Ovary (tissue), 9 donors: ENCODE results near the gene COL5A1. TPM values are rescaled to one million over a fixed set of nuclear protein-coding genes. Genes with fewer than 3 reads are reported as not detected.

Experiments used
- DNase-seq, 5 donors: peaks; one replicate each; pipeline ENCODE4 v3.0.0-alpha.2; 2019 to 2020
- H3K27ac ChIP-seq, 2 donors: fragments of 200-600 bp; one replicate each; pipeline versions ENCODE4 v1.5.1 to v1.8.0; 2019 to 2022
- H3K27me3 ChIP-seq: fragments of 200-600 bp; one replicate; pipeline ENCODE4 v1.8.0; 2022
- H3K36me3 ChIP-seq: fragments of 200-600 bp; sonication (generic); one replicate; pipeline ENCODE4 v1.5.1; 2019
- H3K4me1 ChIP-seq: one replicate; pipeline ENCODE4 v1.8.1; 2013; ENCODE audit warnings: mild to moderate bottlenecking, moderate library complexity; ENCODE audit not compliant: insufficient read depth
- H3K4me3 ChIP-seq: fragments of 200-600 bp; sonication (generic); one replicate; pipeline ENCODE4 v1.5.1; 2017
- H3K9me3 ChIP-seq, 2 donors: fragments of 200-600 bp in 1 of 2; sonication (generic) in 1 of 2; one replicate each; pipeline versions ENCODE4 v1.5.1 to v1.8.1; 2013 to 2019; ENCODE audit warnings: mild to moderate bottlenecking in 1 of 2, moderate library complexity in 1 of 2
- EP300 ChIP-seq: sonication (generic); formaldehyde crosslinking; IDR thresholded peaks from one replicate; pipeline ENCODE4 v1.6.1; 2017; ENCODE audit warnings: antibody characterized with exemption
- POLR2A ChIP-seq: fragments of 450-650 bp; IDR thresholded peaks from one replicate; pipeline ENCODE4 v1.6.1; 2017; ENCODE audit warnings: antibody characterized with exemption, mild to moderate bottlenecking, moderate library complexity
- WGBS, 3 donors: extraction: QIAGEN DNeasy Blood & Tissue Kit in 1 of 3; methylation state at CpG; one replicate each; pipeline versions ENCODE4 v1.1.5 to v1.1.7; 2013 to 2017; 5-methylcytosine and 5-hydroxymethylcytosine counted together
- intact Hi-C, 4 donors: fragments of 100-400 bp; cut with DNase I; formaldehyde crosslinking; loops; one replicate each; pipeline versions ENCODE4 v1.11.0 to v1.15.1; 2022 to 2023
- polyA plus RNA-seq, 2 donors: library from polyadenylated mRNA; stranded (reverse); fragments of 200-250 nt in 1 of 2; fragments of 350-450 nt in 1 of 2; fragmentation: Illumina TruSeq in 1 of 2; extraction: RNeasy Lipid Tissue Mini Kit (QIAGEN cat#74804) in 1 of 2; gene quantifications; one replicate each; pipeline ENCODE4 v1.2.3, GENCODE V29; 2013 to 2014
- total RNA-seq, 7 donors: library from RNA; depleted of rRNA in 2 of 7; stranded (reverse); fragments of >200 nt in 2 of 7; fragmentation: NEBNext Ultra II Directional in 3 of 7; extraction: Animal tissue kit (Norgen Biotek cat#: 25700) in 3 of 7; gene quantifications; one replicate each; pipeline versions ENCODE4 v1.1.0 to v1.2.4, GENCODE V29; 2016 to 2023
- TF ChIP-seq, protein P1 (sequence below), 3 donors: fragments of 450-650 bp in 2 of 3; fragments of 200-600 bp in 1 of 3; IDR thresholded peaks; one replicate each; pipeline versions ENCODE4 v1.5.1 to v1.8.0; 2016 to 2022; ENCODE audit warnings: antibody characterized with exemption in 3 of 3, mild to moderate bottlenecking in 1 of 3
- donor health status: DM: no; HTN: no; CAD: no; lungs with moderate emphysema.
- donor health status: DM: no; HTN: no; CAD: no.
- donor health status: Bipolar disorder and iron deficiency.
- donor health status: DM: yes; HTN: yes; CAD: no.
- donor health status: DM: no; HTN: no; CAD: no.
- donor health status: DM: yes; HTN: yes; CAD: no.

Gene COL5A1
- total and polyA plus RNA-seq, 9 donors = 28.1 to 117 (median 54.6) TPM

DNA sequence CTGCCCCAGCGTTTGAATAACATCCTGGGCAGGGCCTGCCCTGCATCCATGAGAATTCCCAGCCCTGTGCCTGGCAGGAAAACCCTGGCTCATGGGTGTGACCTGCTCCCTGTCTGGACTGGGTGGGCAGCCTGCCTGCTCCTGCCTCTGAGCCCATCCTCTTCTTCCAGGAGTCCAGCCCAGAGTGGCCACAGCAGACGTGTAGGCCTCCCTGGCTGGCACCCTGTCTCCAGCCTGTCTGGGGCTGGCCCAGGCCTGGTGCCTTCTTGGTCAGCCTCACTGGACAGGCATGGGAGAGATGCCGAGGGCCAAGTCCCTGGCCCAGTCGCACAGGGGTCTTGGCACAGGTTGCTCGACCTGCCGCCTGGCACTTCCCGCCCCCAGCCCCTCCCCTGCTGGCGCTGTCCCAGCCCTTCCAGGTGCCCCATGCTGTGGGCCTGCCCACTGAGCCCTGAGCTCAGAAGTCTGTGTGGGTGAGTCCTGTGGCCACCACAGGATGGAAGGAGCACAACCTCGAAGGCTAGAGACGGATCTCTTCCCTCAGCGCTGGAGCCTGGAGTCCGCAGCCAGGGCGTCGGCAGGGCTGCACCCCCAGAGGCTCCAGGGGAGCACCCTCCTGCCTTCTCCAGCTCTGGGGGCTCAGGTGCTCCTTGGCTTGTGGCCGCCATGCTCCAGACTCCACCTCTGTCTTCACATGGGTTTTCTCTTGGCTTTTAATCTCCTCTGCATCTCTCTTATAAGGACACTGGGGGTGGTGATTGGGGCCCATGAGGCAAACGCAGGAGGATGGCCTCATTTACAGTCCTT lies 11.8 kb upstream of the COL5A1 start:
- no peaks in the 10 kb centered on the region for H3K4me1 ChIP-seq
- WGBS, 3 donors = 85 to 90% (median 89%) methylated on average over 11 to 16 of the region's 16 CpGs
- H3K4me3 ChIP-seq = no peak overlapping the region
- peak; percentile 7 to 36 (median 21) for DNase-seq
- no peaks in the 10 kb centered on the region for H3K9me3 ChIP-seq
- H3K27me3 ChIP-seq = no peaks in the 10 kb centered on the region
- H3K27ac ChIP-seq = no peak overlapping the region
- no peaks in the 10 kb centered on the region for H3K36me3 ChIP-seq
- intact Hi-C loops = no loop called here
- TF ChIP-seq POLR2A (no peak), EP300 (no peak)
- TF ChIP-seq, protein P1, sequence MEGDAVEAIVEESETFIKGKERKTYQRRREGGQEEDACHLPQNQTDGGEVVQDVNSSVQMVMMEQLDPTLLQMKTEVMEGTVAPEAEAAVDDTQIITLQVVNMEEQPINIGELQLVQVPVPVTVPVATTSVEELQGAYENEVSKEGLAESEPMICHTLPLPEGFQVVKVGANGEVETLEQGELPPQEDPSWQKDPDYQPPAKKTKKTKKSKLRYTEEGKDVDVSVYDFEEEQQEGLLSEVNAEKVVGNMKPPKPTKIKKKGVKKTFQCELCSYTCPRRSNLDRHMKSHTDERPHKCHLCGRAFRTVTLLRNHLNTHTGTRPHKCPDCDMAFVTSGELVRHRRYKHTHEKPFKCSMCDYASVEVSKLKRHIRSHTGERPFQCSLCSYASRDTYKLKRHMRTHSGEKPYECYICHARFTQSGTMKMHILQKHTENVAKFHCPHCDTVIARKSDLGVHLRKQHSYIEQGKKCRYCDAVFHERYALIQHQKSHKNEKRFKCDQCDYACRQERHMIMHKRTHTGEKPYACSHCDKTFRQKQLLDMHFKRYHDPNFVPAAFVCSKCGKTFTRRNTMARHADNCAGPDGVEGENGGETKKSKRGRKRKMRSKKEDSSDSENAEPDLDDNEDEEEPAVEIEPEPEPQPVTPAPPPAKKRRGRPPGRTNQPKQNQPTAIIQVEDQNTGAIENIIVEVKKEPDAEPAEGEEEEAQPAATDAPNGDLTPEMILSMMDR (IDR thresholded peaks at IDR 0.05) = no peak

DNA sequence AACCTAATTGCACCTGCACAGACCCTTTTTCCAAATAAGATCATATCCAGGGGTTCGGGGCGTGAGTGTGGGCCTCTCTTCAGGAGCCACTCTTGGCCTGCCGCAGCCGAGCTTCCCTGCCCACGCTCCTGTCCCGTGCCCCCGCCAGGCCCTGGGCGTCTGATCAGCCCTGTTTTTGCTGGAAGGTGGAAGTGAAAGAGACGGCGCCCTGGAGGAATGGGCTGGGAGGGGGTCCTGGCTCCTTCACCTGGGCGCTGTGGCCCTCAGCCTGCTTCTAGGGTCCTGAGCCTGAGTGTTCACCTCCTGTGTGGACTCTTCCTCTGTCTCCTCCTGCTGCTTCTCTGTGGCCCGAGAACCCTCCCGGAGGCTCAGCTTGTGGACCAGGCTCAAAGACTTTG lies 11.2 kb upstream of the COL5A1 start:
- Histone ChIP-seq H3K4me3 (no peak overlapping the region), H3K36me3 (no peaks in the 10 kb centered on the region), H3K27me3 (no peaks in the 10 kb centered on the region), H3K9me3 (no peaks in the 10 kb centered on the region), H3K27ac (no peak overlapping the region), H3K4me1 (no peaks in the 10 kb centered on the region)
- TF ChIP-seq, protein P1 (IDR thresholded peaks at IDR 0.05) = no peak
- TF ChIP-seq EP300 = no peak
- TF ChIP-seq POLR2A = no peak
- 91 to 95% (median 93%) methylated on average over 13 of the region's 13 CpGs for WGBS, 3 donors
- intact Hi-C loops = no loop called here
- peak in 3 of 5 donors; percentile 1 to 9 (median 6) for DNase-seq

DNA sequence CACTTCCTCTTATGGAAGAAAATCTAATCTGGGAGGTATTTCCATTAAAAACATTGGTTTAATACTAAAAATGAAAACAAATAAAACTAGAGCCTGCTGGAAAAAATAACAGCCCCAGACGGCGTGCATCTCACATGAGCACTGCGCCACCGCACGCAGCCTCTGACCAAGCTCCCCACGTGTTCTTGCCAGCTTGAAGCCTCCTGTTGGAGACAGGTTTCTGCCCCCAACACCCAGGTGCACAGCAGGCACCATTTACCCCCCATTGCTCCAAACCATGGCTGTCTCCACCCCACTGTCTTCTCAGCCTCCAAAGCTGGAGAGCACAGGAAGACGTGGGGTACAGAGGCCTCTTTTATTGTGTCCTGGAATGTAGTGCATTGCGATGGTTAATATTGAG lies 10.7 kb upstream of the COL5A1 start:
- Histone ChIP-seq H3K9me3 (no peaks in the 10 kb centered on the region), H3K36me3 (no peaks in the 10 kb centered on the region), H3K27me3 (no peaks in the 10 kb centered on the region), H3K27ac (no peak overlapping the region), H3K4me1 (no peaks in the 10 kb centered on the region), H3K4me3 (no peak overlapping the region)
- DNase-seq = no peak
- intact Hi-C loops = no loop called here
- no peak for TF ChIP-seq EP300
- TF ChIP-seq, protein P1 (IDR thresholded peaks at IDR 0.05) = no peak
- no peak for TF ChIP-seq POLR2A
- WGBS, 3 donors = 78 to 88% (median 88%) methylated on average over 8 of the region's 8 CpGs

DNA sequence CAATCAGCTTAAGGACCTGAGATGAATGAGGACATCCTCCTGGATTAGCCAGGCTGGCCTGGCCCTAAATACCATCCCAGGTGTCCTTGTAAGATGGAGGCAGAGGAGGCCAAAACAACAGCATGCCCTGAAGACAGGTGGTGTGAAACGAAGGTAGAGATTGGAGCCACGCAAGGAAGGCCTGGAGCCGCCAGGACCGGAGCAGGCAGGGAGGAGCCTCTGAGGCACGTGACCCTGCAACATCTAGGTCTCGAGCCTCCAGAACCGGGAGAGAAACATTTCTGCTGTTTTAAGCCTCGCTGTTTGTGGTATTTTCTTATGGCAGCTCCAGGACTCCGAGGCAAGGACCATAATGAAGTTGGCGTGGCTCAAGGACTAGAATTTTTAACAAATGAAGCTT lies 9.7 kb upstream of the COL5A1 start:
- Histone ChIP-seq H3K9me3 (no peaks in the 10 kb centered on the region), H3K36me3 (no peaks in the 10 kb centered on the region), H3K27me3 (no peaks in the 10 kb centered on the region), H3K4me3 (no peak overlapping the region), H3K4me1 (no peaks in the 10 kb centered on the region), H3K27ac (no peak overlapping the region)
- intact Hi-C loops = no loop called here
- peak in 3 of 5 donors; percentile 2 to 6 (median 4) for DNase-seq
- 84 to 93% (median 90%) methylated on average over 10 of the region's 10 CpGs for WGBS, 3 donors
- TF ChIP-seq, protein P1 (IDR thresholded peaks at IDR 0.05) = no peak
- TF ChIP-seq EP300 (no peak), POLR2A (no peak)
